ENCODE results near the gene DNMT3L.

- no peak for TF ChIP-seq POLR2A (IDR thresholded peaks at IDR 0.05)
- no peak for TF ChIP-seq CTCF (IDR thresholded peaks at IDR 0.05)
These were observed 35.2 kb upstream of the DNMT3L start for GRCh38 chr21:44296916-44297315.

Data from Peyer's patch (tissue), 4 donors.